ENCODE data around the gene MBD3L3. TPM values are rescaled to one million over a fixed set of nuclear protein-coding genes. Genes with fewer than 3 reads are reported as not detected.

Gene MBD3L3
- total RNA-seq, 1 donor, result not detected

DNA sequence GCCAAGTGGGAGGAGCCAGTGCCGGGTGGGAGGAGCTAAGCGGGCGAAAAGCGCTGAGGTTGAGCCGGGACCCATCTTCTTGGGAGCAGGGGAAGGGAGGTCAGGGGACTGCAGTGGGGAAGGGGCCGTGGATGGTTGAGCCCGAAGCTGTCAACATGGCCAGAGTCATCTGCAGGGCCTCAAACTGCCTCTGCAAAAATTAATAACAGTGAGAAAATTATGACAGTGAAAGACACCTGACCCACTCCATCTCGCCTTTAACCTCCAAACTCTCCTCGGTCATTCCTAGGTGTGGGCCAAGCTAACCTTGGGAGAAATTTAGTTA lies 41.1 kb upstream of the MBD3L3 start:
- DNase-seq (ENCODE audit: insufficient read length, low spot score, missing footprints), result no peak
- H3K4me1 ChIP-seq (ENCODE audit: insufficient read depth, low read length), result peaks cover 5% of the 10 kb centered on the region
- H3K27me3 ChIP-seq (ENCODE audit: insufficient read depth, low read length), result no peaks in the 10 kb centered on the region
- H3K4me3 ChIP-seq (ENCODE audit: insufficient read depth, low read length), result peak overlapping the region; percentile 90
- H3K79me2 ChIP-seq (ENCODE audit: insufficient read depth, low read length), result no peaks in the 10 kb centered on the region
- H3K36me3 ChIP-seq (ENCODE audit: insufficient read depth, low read length), result no peaks in the 10 kb centered on the region
- no peaks in the 10 kb centered on the region for H3K9me3 ChIP-seq (ENCODE audit: low read depth, low read length)
- TF ChIP-seq, protein P1, sequence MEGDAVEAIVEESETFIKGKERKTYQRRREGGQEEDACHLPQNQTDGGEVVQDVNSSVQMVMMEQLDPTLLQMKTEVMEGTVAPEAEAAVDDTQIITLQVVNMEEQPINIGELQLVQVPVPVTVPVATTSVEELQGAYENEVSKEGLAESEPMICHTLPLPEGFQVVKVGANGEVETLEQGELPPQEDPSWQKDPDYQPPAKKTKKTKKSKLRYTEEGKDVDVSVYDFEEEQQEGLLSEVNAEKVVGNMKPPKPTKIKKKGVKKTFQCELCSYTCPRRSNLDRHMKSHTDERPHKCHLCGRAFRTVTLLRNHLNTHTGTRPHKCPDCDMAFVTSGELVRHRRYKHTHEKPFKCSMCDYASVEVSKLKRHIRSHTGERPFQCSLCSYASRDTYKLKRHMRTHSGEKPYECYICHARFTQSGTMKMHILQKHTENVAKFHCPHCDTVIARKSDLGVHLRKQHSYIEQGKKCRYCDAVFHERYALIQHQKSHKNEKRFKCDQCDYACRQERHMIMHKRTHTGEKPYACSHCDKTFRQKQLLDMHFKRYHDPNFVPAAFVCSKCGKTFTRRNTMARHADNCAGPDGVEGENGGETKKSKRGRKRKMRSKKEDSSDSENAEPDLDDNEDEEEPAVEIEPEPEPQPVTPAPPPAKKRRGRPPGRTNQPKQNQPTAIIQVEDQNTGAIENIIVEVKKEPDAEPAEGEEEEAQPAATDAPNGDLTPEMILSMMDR (IDR thresholded peaks at IDR 0.05; ENCODE audit: extremely low read depth, low read depth, low read length), result no peak
- peak overlapping the region; percentile 96 for H2AFZ ChIP-seq (ENCODE audit: low read length)
- peak overlapping the region; percentile 93 for H3K4me2 ChIP-seq (ENCODE audit: insufficient read depth, low read length)
- H3K27ac ChIP-seq (ENCODE audit: low read depth, low read length), result peak overlapping the region; percentile 82
- no peaks in the 10 kb centered on the region for H4K20me1 ChIP-seq (ENCODE audit: insufficient read depth, low read length)

DNA sequence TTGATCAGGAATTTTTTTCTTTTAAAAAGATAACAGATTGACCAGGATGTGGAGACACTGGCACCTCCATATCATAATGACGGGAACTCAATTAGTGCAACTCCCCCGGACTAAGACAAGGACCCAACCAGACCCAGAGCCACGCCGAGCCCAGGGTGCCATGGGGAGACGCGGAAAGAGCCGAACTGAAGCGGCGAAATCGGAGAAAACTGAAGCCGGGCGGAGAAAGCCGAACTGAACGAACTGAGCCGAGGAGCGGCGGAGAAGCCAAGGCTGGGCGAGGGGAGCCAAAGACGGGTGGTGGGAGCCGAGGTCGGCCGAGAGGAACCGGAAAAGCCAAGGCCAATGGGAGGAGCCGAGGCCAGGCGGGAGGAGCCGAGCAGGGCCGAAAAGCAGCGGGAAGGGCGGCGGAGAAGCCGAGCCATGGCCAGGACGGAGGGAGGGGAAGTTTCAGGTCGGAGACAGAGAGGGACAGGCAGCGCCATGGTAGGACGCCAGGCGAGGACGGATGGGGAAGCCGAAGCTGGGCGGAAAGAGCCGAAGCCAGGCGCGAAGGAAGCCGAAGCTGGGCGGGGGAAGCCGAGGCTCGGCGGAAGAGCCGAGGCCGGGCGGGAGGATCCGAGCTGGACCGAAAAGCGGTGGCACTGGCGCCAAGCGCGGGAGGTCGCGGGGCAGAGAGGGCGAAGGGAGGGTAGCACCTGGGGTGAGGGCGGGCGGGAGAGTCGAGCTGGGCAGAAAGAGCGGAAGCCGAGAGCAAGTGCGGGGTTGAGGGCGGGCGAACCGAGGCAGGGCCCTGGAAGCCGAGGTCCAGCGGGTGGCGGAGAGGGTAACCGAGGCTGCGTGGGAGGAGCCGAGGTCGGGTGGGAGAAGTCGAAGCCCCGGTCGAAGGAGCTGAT lies 40.5 kb upstream of the MBD3L3 start:
- DNase-seq (ENCODE audit: insufficient read length, low spot score, missing footprints), result peak; percentile 95
- TF ChIP-seq, protein P1 (IDR thresholded peaks at IDR 0.05; ENCODE audit: extremely low read depth, low read depth, low read length), result no peak

DNA sequence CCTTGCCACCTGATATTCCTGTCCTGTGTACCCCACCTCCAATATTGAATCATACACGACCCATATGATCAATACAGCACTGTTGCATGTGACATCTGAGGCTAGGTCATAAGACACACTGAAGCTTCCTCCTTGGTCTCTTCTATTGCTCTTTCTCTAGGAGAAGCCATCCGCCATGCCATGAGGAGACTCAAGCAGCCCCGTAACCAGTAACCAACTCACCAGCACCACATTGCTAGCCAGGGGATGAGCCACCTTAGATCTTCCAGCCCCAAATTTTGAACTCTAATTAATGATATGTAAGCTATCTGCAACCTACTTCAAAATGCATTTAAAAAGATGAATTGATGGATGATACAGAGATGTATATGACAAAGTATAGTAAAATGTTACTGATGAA lies 39.6 kb upstream of the MBD3L3 start:
- no peaks in the 10 kb centered on the region for H3K79me2 ChIP-seq (ENCODE audit: insufficient read depth, low read length)
- H3K36me3 ChIP-seq (ENCODE audit: insufficient read depth, low read length), result no peaks in the 10 kb centered on the region
- H3K27ac ChIP-seq (ENCODE audit: low read depth, low read length), result no peak overlapping the region
- peak overlapping the region; percentile 90 for H3K4me3 ChIP-seq (ENCODE audit: insufficient read depth, low read length)
- TF ChIP-seq, protein P1 (IDR thresholded peaks at IDR 0.05; ENCODE audit: extremely low read depth, low read depth, low read length), result no peak
- no peaks in the 10 kb centered on the region for H3K9me3 ChIP-seq (ENCODE audit: low read depth, low read length)
- H2AFZ ChIP-seq (ENCODE audit: low read length), result no peak overlapping the region
- no peaks in the 10 kb centered on the region for H4K20me1 ChIP-seq (ENCODE audit: insufficient read depth, low read length)
- H3K27me3 ChIP-seq (ENCODE audit: insufficient read depth, low read length), result no peaks in the 10 kb centered on the region
- peak overlapping the region; percentile 93 for H3K4me2 ChIP-seq (ENCODE audit: insufficient read depth, low read length)
- peaks cover 5% of the 10 kb centered on the region for H3K4me1 ChIP-seq (ENCODE audit: insufficient read depth, low read length)
- no peak for DNase-seq (ENCODE audit: insufficient read length, low spot score, missing footprints)

More for the DNA sequence above, 40.5 kb upstream of the MBD3L3 start:
- Histone ChIP-seq H3K4me3 (ENCODE audit: insufficient read depth, low read length) (peak overlapping the region; percentile 90), H4K20me1 (ENCODE audit: insufficient read depth, low read length) (no peaks in the 10 kb centered on the region), H3K79me2 (ENCODE audit: insufficient read depth, low read length) (no peaks in the 10 kb centered on the region), H3K4me2 (ENCODE audit: insufficient read depth, low read length) (peak overlapping the region; percentile 93), H3K27ac (ENCODE audit: low read depth, low read length) (peak overlapping the region; percentile 82), H3K9me3 (ENCODE audit: low read depth, low read length) (no peaks in the 10 kb centered on the region), H2AFZ (ENCODE audit: low read length) (peak overlapping the region; percentile 96), H3K36me3 (ENCODE audit: insufficient read depth, low read length) (no peaks in the 10 kb centered on the region), H3K4me1 (ENCODE audit: insufficient read depth, low read length) (peaks cover 5% of the 10 kb centered on the region), H3K27me3 (ENCODE audit: insufficient read depth, low read length) (no peaks in the 10 kb centered on the region)

DNA sequence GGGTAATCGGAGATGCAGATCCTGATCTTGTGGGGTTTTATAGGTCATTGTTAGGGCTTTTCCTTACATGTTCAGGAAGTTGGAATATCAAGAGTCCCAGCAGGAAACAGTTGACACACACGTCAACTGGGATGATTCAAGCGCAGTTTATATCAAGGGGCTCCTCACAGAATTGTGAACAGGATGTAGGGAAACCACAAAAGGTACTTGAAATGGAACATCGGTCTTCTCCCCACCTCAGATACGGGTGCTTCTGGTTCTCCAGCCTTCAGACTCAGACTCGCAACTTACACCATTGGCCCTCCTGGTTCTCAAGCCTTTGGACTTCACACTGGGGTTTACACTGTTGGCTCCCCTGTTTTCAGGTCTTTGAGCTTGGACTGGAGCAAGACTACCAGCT lies 30.5 kb upstream of the MBD3L3 start:
- Histone ChIP-seq H3K4me2 (ENCODE audit: insufficient read depth, low read length) (no peak overlapping the region), H3K4me3 (ENCODE audit: insufficient read depth, low read length) (no peak overlapping the region), H3K27ac (ENCODE audit: low read depth, low read length) (no peak overlapping the region), H3K9me3 (ENCODE audit: low read depth, low read length) (peaks cover 17% of the 10 kb centered on the region), H3K36me3 (ENCODE audit: insufficient read depth, low read length) (peaks cover 8% of the 10 kb centered on the region), H2AFZ (ENCODE audit: low read length) (no peak overlapping the region), H3K4me1 (ENCODE audit: insufficient read depth, low read length) (no peaks in the 10 kb centered on the region), H4K20me1 (ENCODE audit: insufficient read depth, low read length) (no peaks in the 10 kb centered on the region), H3K79me2 (ENCODE audit: insufficient read depth, low read length) (no peaks in the 10 kb centered on the region), H3K27me3 (ENCODE audit: insufficient read depth, low read length) (no peaks in the 10 kb centered on the region)
- TF ChIP-seq, protein P1 (IDR thresholded peaks at IDR 0.05; ENCODE audit: extremely low read depth, low read depth, low read length), result no peak
- no peak for DNase-seq (ENCODE audit: insufficient read length, low spot score, missing footprints)
